ENCODE results near the gene NR1D2.
"Not testable (repeated sequence)": the region's sequence is repeated elsewhere in the genome, so short reads cannot be mapped to it uniquely, and the experiment has no call there.

NR1D2 gene

GRCh38 chr3:23999012-23999641 lies 54.0 kb downstream of the NR1D2 start:
- peak; percentile 15 for DNase-seq (ENCODE audit: low read depth)
- no peak overlapping the region for H3K4me3 ChIP-seq (ENCODE audit: low read depth, low read length)
- TF ChIP-seq CTCF (IDR thresholded peaks at IDR 0.05; ENCODE audit: control insufficient read depth, extremely low read depth, insufficient read depth): peak; percentile 97

- no peak for DNase-seq (ENCODE audit: low read depth)
- H3K4me3 ChIP-seq (ENCODE audit: low read depth, low read length): no peak overlapping the region
- TF ChIP-seq CTCF (IDR thresholded peaks at IDR 0.05; ENCODE audit: control insufficient read depth, extremely low read depth, insufficient read depth): no peak
Observed at GRCh38 chr3:24002129-24002528, 57.0 kb downstream of the NR1D2 start.

GRCh38 chr3:24003466-24003865 lies 58.4 kb downstream of the NR1D2 start:
- DNase-seq (ENCODE audit: low read depth): no peak
- H3K4me3 ChIP-seq (ENCODE audit: low read depth, low read length): no peak overlapping the region
- TF ChIP-seq CTCF (IDR thresholded peaks at IDR 0.05; ENCODE audit: control insufficient read depth, extremely low read depth, insufficient read depth): no peak

GRCh38 chr3:24004171-24004938 lies 59.3 kb downstream of the NR1D2 start:
- no peak for DNase-seq (ENCODE audit: low read depth)
- no peak for TF ChIP-seq CTCF (IDR thresholded peaks at IDR 0.05; ENCODE audit: control insufficient read depth, extremely low read depth, insufficient read depth)
- H3K4me3 ChIP-seq (ENCODE audit: low read depth, low read length): no peak overlapping the region

- no peak overlapping the region for H3K4me3 ChIP-seq (ENCODE audit: low read depth, low read length)
- DNase-seq (ENCODE audit: low read depth): no peak
- no peak for TF ChIP-seq CTCF (IDR thresholded peaks at IDR 0.05; ENCODE audit: control insufficient read depth, extremely low read depth, insufficient read depth)
Observed at GRCh38 chr3:24005669-24006068, 60.6 kb downstream of the NR1D2 start.

- not testable (repeated sequence) for H3K4me3 ChIP-seq (ENCODE audit: low read depth, low read length); DNase-seq (ENCODE audit: low read depth)
Observed at GRCh38 chr3:24010834-24011233, 65.7 kb downstream of the NR1D2 start.

- no peak for DNase-seq (ENCODE audit: low read depth)
- no peak for TF ChIP-seq CTCF (IDR thresholded peaks at IDR 0.05; ENCODE audit: control insufficient read depth, extremely low read depth, insufficient read depth)
- H3K4me3 ChIP-seq (ENCODE audit: low read depth, low read length): no peak overlapping the region
Observed at GRCh38 chr3:24012589-24013269, 67.6 kb downstream of the NR1D2 start.

Data from LNCaP clone FGC (cell line).